ENCODE data around the gene LLPH.

DNA sequence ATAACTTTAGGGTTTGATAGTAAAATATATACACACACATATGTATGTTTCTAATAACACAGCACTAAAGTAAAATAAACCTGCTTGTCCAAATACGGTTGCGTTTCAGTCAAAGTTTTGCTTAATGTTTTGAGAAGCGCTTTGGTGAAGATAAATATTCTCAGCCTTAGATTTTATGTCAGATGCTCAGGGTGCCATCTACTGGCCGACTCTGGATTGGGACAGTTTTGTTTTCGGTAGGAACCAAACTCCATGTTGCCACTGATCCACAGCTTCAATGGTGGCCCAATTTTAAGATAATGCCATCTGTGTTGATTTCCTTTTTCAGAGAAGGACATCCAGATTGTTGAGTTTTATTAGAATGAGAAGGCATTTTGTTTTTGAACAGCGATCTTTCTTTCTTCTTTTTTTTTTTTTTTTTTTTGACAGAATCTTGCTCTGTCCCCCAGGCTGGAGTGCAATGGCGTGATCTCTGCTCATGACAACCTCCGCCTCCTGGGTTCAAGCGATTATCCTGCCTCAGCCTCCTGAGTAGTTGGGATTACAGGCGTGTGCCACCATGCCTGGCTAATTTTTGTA lies 43.1 kb downstream of the LLPH start:
- TF ChIP-seq POLR2A (IDR thresholded peaks at IDR 0.05; ENCODE audit: borderline replicate concordance, extremely low read depth, insufficient read depth, insufficient read length) (no peak), TCF7L2 (IDR thresholded peaks at IDR 0.05; ENCODE audit: borderline replicate concordance, extremely low read depth, insufficient read depth, insufficient read length) (no peak), FOSL1 (IDR thresholded peaks at IDR 0.05; ENCODE audit: low read depth) (no peak), POLR2AphosphoS5 (IDR thresholded peaks at IDR 0.05; ENCODE audit: low read depth, low read length) (no peak), EZH2phosphoT487 (IDR thresholded peaks at IDR 0.05; ENCODE audit: borderline replicate concordance) (no peak), EZH2 (IDR thresholded peaks at IDR 0.05) (no peak), ZNF274 (IDR thresholded peaks at IDR 0.05; ENCODE audit: low read depth, low read length) (no peak), CBX3 (IDR thresholded peaks at IDR 0.05; ENCODE audit: low read depth) (no peak; the same call in 1 of the 2 replicates)
- TF ChIP-seq, protein P1, sequence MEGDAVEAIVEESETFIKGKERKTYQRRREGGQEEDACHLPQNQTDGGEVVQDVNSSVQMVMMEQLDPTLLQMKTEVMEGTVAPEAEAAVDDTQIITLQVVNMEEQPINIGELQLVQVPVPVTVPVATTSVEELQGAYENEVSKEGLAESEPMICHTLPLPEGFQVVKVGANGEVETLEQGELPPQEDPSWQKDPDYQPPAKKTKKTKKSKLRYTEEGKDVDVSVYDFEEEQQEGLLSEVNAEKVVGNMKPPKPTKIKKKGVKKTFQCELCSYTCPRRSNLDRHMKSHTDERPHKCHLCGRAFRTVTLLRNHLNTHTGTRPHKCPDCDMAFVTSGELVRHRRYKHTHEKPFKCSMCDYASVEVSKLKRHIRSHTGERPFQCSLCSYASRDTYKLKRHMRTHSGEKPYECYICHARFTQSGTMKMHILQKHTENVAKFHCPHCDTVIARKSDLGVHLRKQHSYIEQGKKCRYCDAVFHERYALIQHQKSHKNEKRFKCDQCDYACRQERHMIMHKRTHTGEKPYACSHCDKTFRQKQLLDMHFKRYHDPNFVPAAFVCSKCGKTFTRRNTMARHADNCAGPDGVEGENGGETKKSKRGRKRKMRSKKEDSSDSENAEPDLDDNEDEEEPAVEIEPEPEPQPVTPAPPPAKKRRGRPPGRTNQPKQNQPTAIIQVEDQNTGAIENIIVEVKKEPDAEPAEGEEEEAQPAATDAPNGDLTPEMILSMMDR (IDR thresholded peaks at IDR 0.05 in 2 of 3, conservative IDR thresholded peaks at IDR 0.05 in 1 of 3; ENCODE audit: borderline replicate concordance in 1 of 3, insufficient read depth in 1 of 3, low read depth in 2 of 3, low read length in 2 of 3), result peak; percentile 75 to 97 (median 90)

All from HCT116 (cell line).